Bronchial epithelial cell (primary cell): Measurements from ENCODE around the gene JAG1. TPM values are rescaled to one million over a fixed set of nuclear protein-coding genes. Genes with fewer than 3 reads are reported as not detected.

Experiments used
- DNase-seq: peaks from one replicate; pipeline ENCODE4 v3.0.0-alpha.2; 2010; ENCODE audit warnings: low read depth
- FAIRE-seq: peaks from 2 replicates; lab custom pipeline; 2011; peaks lifted over from hg19 to GRCh38; lab: Jason Lieb, UNC
- H3K27me3 ChIP-seq: 2 replicates; pipeline ENCODE4 v1.5.1; 2011; ENCODE audit warnings: low read length; ENCODE audit not compliant: control insufficient read depth, insufficient read depth
- H3K36me3 ChIP-seq: 2 replicates; pipeline ENCODE4 v1.5.1; 2011; ENCODE audit warnings: low read length; ENCODE audit not compliant: control insufficient read depth, insufficient read depth
- H3K4me3 ChIP-seq: 2 replicates; pipeline ENCODE4 v1.5.1; 2011; ENCODE audit warnings: mild to moderate bottlenecking, low read depth, low read length, control low read depth
- CTCF ChIP-seq: IDR thresholded peaks from 2 replicates; pipeline ENCODE4 v1.5.1; 2011; ENCODE audit warnings: mild to moderate bottlenecking, moderate library complexity, low read length, control low read depth, inconsistent platforms; ENCODE audit not compliant: insufficient read depth, severe bottlenecking
- total RNA-seq: library from RNA; depleted of rRNA; stranded (reverse); fragments of >200 nt; gene quantifications from 2 replicates; pipeline ENCODE4 v1.2.1, GENCODE V29; 2014

The JAG1 gene
- total RNA-seq, 1 donor from 2014 or later, result 310 TPM

GRCh38 chr20:10597637-10598036 lies 76.2 kb downstream of the JAG1 start:
- Histone ChIP-seq H3K4me3 (no peak overlapping the region), H3K36me3 (peaks cover 3% of the 10 kb centered on the region), H3K27me3 (no peaks in the 10 kb centered on the region)
- no peak for DNase-seq
- TF ChIP-seq CTCF, result no peak
- no peak for FAIRE-seq

DNA sequence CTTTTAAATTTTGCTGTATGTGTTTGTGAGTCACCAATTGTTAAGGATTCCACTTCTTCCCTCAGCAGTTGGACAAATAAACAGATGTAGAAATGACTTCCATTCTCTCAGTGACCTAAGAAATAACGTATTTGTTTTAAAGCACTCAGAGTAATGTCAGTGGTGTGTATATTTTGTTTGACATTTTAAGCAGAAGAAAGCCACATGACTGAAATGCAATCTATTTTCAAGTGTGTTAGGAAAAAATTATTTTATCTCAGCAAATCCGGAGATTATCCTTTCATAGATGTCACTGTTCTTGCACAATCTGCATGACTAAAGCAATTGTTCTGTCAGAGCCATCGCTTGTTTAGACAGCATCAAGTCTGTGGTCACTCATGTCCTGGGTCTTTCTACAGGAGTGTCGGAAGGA lies 77.1 kb downstream of the JAG1 start:
- no peaks in the 10 kb centered on the region for H3K27me3 ChIP-seq
- no peaks in the 10 kb centered on the region for H3K36me3 ChIP-seq
- peak; percentile 85 for DNase-seq
- no peak overlapping the region for H3K4me3 ChIP-seq
- no peak for TF ChIP-seq CTCF
- no peak for FAIRE-seq

DNA sequence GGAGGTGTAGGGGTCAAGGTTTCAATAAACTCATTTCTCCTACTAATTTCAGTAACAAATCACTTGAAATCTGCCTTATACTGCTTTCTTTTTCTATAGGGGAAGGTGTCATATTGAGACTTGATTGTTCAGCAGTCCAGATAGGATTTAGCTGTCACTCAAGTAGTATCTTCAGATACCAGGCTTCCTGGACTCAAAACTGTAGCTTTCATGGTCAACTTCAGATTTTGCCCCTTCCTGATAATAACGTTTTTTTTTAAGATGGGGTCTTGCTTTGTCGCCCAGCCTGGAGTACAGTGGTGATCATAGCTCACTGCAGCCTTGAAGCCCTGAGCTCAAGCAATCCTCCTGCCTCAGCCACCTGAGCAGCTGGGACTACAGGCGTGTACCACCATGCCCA lies 77.8 kb downstream of the JAG1 start:
- no peak for TF ChIP-seq CTCF
- DNase-seq (no peak), FAIRE-seq (no peak)

DNA sequence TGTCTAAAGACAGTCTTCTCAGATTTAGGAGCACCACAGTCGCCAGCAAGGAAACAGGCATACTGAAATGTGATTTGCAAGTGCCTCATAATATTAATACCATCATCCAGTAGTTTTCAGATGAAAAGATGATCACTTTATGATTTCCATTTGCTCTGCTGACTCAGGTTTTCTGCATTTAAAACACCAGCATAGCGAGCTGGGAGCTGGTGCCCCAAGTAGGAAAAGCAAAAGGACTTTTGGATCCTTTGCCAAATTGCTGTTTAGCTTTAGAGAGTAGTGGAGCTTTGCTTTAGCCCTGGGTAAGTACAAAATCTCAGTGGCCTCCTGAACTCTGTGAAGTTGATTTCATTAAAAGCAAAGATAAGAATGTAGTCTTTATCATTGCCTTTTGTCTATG lies 78.5 kb downstream of the JAG1 start:
- no peak for TF ChIP-seq CTCF
- DNase-seq (no peak), FAIRE-seq (no peak)
- no peaks in the 10 kb centered on the region for H3K36me3 ChIP-seq
- no peak overlapping the region for H3K4me3 ChIP-seq
- H3K27me3 ChIP-seq, result no peaks in the 10 kb centered on the region

More for the DNA sequence above, 77.8 kb downstream of the JAG1 start:
- Histone ChIP-seq H3K36me3 (no peaks in the 10 kb centered on the region), H3K27me3 (no peaks in the 10 kb centered on the region), H3K4me3 (no peak overlapping the region)

GRCh38 chr20:10594296-10594868 lies 79.4 kb downstream of the JAG1 start:
- peak; percentile 74 for DNase-seq

More at GRCh38 chr20:10594296-10594868, 79.4 kb downstream of the JAG1 start:
- no peak for FAIRE-seq
- no peak for TF ChIP-seq CTCF
- H3K4me3 ChIP-seq, result no peak overlapping the region
- no peaks in the 10 kb centered on the region for H3K36me3 ChIP-seq
- no peaks in the 10 kb centered on the region for H3K27me3 ChIP-seq
